Activated gamma-delta T cell (primary cell): Measurements from ENCODE around the gene CFAP46.

ENCODE experiments used
- DNase-seq: peaks from one replicate; lab custom pipeline; 2025; lab: John Stamatoyannopoulos, UW

Gene CFAP46

GRCh38 chr10:132880128-132880981, 62.0 kb downstream of the CFAP46 start:
- no peak for DNase-seq

GRCh38 chr10:132879408-132880127, 62.8 kb downstream of the CFAP46 start:
- no peak for DNase-seq

- DNase-seq = no peak
These were observed 63.5 kb downstream of the CFAP46 start for GRCh38 chr10:132878730-132879407.

GRCh38 chr10:132878091-132878729, 64.2 kb downstream of the CFAP46 start:
- no peak for DNase-seq

GRCh38 chr10:132877473-132877872, 64.9 kb downstream of the CFAP46 start:
- no peak for DNase-seq

GRCh38 chr10:132876993-132877431, 65.4 kb downstream of the CFAP46 start:
- no peak for DNase-seq

GRCh38 chr10:132876131-132876860, 66.1 kb downstream of the CFAP46 start:
- DNase-seq = no peak

GRCh38 chr10:132875435-132875834, 66.9 kb downstream of the CFAP46 start:
- no peak for DNase-seq

- DNase-seq = no peak
These were observed 69.0 kb downstream of the CFAP46 start for GRCh38 chr10:132873395-132873794.

GRCh38 chr10:132872658-132873057, 69.7 kb downstream of the CFAP46 start:
- no peak for DNase-seq

- no peak for DNase-seq
These were observed 71.9 kb downstream of the CFAP46 start for GRCh38 chr10:132870426-132870825.

GRCh38 chr10:132869621-132870020, 72.7 kb downstream of the CFAP46 start:
- DNase-seq = no peak

GRCh38 chr10:132868995-132869394, 73.4 kb downstream of the CFAP46 start:
- no peak for DNase-seq

- no peak for DNase-seq
These were observed 74.3 kb downstream of the CFAP46 start for GRCh38 chr10:132867801-132868644.

- DNase-seq = no peak
These were observed 75.6 kb downstream of the CFAP46 start for GRCh38 chr10:132866601-132867381.

GRCh38 chr10:132865851-132866600, 76.3 kb downstream of the CFAP46 start:
- DNase-seq = no peak

GRCh38 chr10:132865171-132865631, 77.2 kb downstream of the CFAP46 start:
- DNase-seq = no peak
